Measurements from ENCODE around the gene RHBDL1. TPM values are rescaled to one million over a fixed set of nuclear protein-coding genes. Genes with fewer than 3 reads are reported as not detected.

Gene RHBDL1
- total RNA-seq, 2 donors from 2014 or later = 0.42 to 8.0 TPM

GRCh38 chr16:628321-629061 is 47.0 kb upstream of the RHBDL1 start:
- DNase-seq (ENCODE audit: low spot score) (no peak), ATAC-seq (ENCODE audit: insufficient number of reproducible peaks, low FRiP score, low read depth) (no peak)
- Histone ChIP-seq H3K9me3 (no peaks in the 10 kb centered on the region), H3K27ac (no peak overlapping the region), H3K36me3 (peaks cover 15% of the 10 kb centered on the region), H3K4me3 (no peak overlapping the region), H3K27me3 (replicated peaks; ENCODE audit: insufficient read depth) (no peaks in the 10 kb centered on the region), H3K4me1 (ENCODE audit: control insufficient read depth in 1 of 2, low read depth in 2 of 2) (peaks cover 0 to 6% of the 10 kb centered on the region in 2 donors)
- TF ChIP-seq CTCF (IDR thresholded peaks at IDR 0.05) = no peak

- no peak for TF ChIP-seq CTCF (IDR thresholded peaks at IDR 0.05)
- ATAC-seq (ENCODE audit: insufficient number of reproducible peaks, low FRiP score, low read depth) = no peak
- Histone ChIP-seq H3K4me3 (no peak overlapping the region), H3K27ac (no peak overlapping the region), H3K9me3 (no peaks in the 10 kb centered on the region), H3K27me3 (replicated peaks; ENCODE audit: insufficient read depth) (no peaks in the 10 kb centered on the region), H3K36me3 (peaks cover 15% of the 10 kb centered on the region), H3K4me1 (ENCODE audit: control insufficient read depth in 1 of 2, low read depth in 2 of 2) (peaks cover 0 to 6% of the 10 kb centered on the region in 2 donors)
- DNase-seq (ENCODE audit: low spot score) = no peak
Observed at GRCh38 chr16:629185-629832, 46.2 kb upstream of the RHBDL1 start.

- ATAC-seq (ENCODE audit: insufficient number of reproducible peaks, low FRiP score, low read depth) (no peak), DNase-seq (ENCODE audit: low spot score) (no peak)
- Histone ChIP-seq H3K27ac (no peak overlapping the region), H3K4me3 (no peak overlapping the region), H3K27me3 (replicated peaks; ENCODE audit: insufficient read depth) (no peaks in the 10 kb centered on the region), H3K36me3 (peaks cover 15% of the 10 kb centered on the region), H3K9me3 (no peaks in the 10 kb centered on the region), H3K4me1 (ENCODE audit: control insufficient read depth in 1 of 2, low read depth in 2 of 2) (peaks cover 2 to 11% of the 10 kb centered on the region in 2 donors)
- no peak for TF ChIP-seq CTCF (IDR thresholded peaks at IDR 0.05)
Observed at GRCh38 chr16:629833-630248, 45.6 kb upstream of the RHBDL1 start.

GRCh38 chr16:630249-630814 is 45.1 kb upstream of the RHBDL1 start:
- H3K27ac ChIP-seq = no peak overlapping the region

More at GRCh38 chr16:630249-630814, 45.1 kb upstream of the RHBDL1 start:
- Histone ChIP-seq H3K4me3 (no peak overlapping the region), H3K9me3 (no peaks in the 10 kb centered on the region), H3K4me1 (ENCODE audit: control insufficient read depth in 1 of 2, low read depth in 2 of 2) (peaks cover 7 to 16% of the 10 kb centered on the region in 2 donors), H3K36me3 (peaks cover 15% of the 10 kb centered on the region), H3K27me3 (replicated peaks; ENCODE audit: insufficient read depth) (no peaks in the 10 kb centered on the region)
- DNase-seq (ENCODE audit: low spot score) (no peak), ATAC-seq (ENCODE audit: insufficient number of reproducible peaks, low FRiP score, low read depth) (no peak)
- TF ChIP-seq CTCF (IDR thresholded peaks at IDR 0.05) = no peak
